ENCODE data around the gene KIF26B.
A peak's percentile ranks its signal among the peaks of the same experiment; 100 is the strongest.

KIF26B gene

DNA sequence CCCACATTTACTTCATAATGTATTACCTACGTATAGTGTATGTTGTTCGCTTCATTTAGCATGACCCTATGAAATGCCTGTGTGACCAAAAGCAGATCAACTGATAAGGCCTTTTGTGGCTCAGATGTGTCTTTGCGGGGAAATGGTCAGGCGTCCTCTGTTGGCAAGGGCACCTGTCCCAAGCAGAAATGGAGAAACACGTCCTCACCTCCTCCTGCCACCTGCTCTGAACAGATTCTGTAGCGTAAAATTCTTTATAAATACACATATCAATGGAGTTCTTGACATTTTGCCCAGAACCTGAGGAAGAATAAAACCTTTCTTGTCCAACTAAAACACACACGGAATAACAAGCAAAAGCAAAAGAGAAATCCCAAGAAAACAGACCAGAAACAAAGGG lies 417.9 kb downstream of the KIF26B start:
- peak overlapping the region; percentile 71 for H3K27ac ChIP-seq
- TF ChIP-seq, protein P1, sequence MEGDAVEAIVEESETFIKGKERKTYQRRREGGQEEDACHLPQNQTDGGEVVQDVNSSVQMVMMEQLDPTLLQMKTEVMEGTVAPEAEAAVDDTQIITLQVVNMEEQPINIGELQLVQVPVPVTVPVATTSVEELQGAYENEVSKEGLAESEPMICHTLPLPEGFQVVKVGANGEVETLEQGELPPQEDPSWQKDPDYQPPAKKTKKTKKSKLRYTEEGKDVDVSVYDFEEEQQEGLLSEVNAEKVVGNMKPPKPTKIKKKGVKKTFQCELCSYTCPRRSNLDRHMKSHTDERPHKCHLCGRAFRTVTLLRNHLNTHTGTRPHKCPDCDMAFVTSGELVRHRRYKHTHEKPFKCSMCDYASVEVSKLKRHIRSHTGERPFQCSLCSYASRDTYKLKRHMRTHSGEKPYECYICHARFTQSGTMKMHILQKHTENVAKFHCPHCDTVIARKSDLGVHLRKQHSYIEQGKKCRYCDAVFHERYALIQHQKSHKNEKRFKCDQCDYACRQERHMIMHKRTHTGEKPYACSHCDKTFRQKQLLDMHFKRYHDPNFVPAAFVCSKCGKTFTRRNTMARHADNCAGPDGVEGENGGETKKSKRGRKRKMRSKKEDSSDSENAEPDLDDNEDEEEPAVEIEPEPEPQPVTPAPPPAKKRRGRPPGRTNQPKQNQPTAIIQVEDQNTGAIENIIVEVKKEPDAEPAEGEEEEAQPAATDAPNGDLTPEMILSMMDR (conservative IDR thresholded peaks at IDR 0.05) = no peak

GRCh38 chr1:245575710-245576109 lies 420.9 kb downstream of the KIF26B start:
- TF ChIP-seq, protein P1 (conservative IDR thresholded peaks at IDR 0.05) = no peak

GRCh38 chr1:245576323-245576722 lies 421.5 kb downstream of the KIF26B start:
- no peak overlapping the region for H3K27ac ChIP-seq
- TF ChIP-seq, protein P1 (conservative IDR thresholded peaks at IDR 0.05) = no peak

More at GRCh38 chr1:245575710-245576109, 420.9 kb downstream of the KIF26B start:
- no peak overlapping the region for H3K27ac ChIP-seq

DNA sequence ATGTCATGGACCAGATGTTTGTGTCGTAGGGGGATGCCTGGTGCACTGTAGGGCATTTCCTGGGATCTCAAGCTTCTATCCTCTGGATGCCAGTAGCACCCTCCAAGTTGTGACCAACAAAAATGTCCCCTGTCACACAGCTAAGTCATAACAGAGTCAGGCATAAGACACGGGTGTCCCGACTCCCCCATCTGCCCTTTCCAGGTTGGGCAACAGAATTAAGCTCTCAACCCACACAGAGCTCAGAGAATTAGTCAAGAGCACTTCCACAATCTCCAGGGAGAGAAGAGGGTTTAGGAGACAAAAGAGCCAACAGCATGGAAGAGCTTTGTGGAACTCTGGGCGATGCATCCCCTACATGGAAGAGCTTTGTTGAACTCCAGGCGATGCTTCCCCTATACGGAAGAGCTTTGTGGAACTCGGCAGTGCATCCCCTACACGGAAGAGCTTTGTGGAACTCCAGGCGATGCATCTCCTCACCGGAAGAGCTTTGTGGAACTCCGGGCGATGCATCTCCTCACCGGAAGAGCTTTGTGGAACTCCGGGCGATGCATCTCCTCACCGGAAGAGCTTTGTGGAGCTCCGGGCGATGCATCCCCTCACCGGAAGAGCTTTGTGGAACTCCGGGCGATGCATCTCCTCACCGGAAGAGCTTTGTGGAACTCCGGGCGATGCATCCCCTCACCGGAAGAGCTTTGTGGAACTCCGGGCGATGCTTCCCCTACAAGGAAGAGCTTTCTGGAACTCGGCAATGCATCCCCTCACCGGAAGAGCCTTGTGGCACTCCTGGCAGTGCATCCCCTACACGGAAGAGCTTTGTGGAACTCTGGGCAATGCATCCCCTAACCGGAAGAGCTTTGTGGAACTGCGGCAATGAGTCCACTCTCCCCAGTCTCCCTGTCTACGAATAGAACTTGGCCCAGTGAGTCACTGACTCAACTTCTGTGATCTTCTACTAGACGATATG lies 422.7 kb downstream of the KIF26B start:
- TF ChIP-seq, protein P1 (conservative IDR thresholded peaks at IDR 0.05) = no peak
- H3K27ac ChIP-seq = no peak overlapping the region

DNA sequence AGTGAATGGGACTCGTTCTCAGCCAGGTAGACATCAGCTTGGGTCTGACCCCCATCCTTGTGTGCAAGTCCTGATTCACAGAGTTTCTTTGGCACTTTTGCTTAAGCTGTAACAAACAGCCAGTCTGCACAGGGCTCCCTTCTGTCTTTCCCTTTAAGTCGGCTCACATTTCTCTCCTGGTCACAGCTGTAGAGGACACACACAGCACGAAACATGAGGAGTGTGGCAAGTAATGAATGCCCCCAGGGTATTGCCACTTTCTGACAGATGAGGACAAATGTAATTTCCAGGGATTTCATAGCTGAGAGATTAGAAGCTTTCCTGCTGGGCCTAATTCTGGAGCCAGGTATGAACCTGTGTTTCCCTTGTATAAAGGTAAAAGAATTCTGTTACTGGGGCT lies 423.5 kb downstream of the KIF26B start:
- TF ChIP-seq, protein P1 (conservative IDR thresholded peaks at IDR 0.05) = no peak
- no peak overlapping the region for H3K27ac ChIP-seq

GRCh38 chr1:245578771-245579170 lies 424.0 kb downstream of the KIF26B start:
- H3K27ac ChIP-seq = no peak overlapping the region
- TF ChIP-seq, protein P1 (conservative IDR thresholded peaks at IDR 0.05) = no peak

GRCh38 chr1:245579881-245580280 lies 425.1 kb downstream of the KIF26B start:
- H3K27ac ChIP-seq = no peak overlapping the region

More at GRCh38 chr1:245579881-245580280, 425.1 kb downstream of the KIF26B start:
- TF ChIP-seq, protein P1 (conservative IDR thresholded peaks at IDR 0.05) = no peak

Measured in VCaP (cell line).